K562 (cell line): Measurements from ENCODE around the gene TMEM266. TPM values are rescaled to one million over a fixed set of nuclear protein-coding genes. Genes with fewer than 3 reads are reported as not detected.

Experiments used
- ATAC-seq: fragments of 200-7000 bp; cut with Tn5 transposase; 3 replicates; pipeline ENCODE4 v1.9.1; 2020; ENCODE audit warnings: moderate library complexity
- BruUV-seq: library from RNA; stranded (reverse); fragments of 400-500 nt; replicated peaks from 2 replicates; lab custom pipeline; 2021; lab: Mats Ljungman, UMichigan
- CTCF ChIA-PET: fragments of 300-600 bp; formaldehyde crosslinking; extraction: SDS; loops from one replicate; lab custom pipeline; 2021; ENCODE audit warnings: low intra/inter-chr PET ratio; lab: Yijun Ruan, JAX
- POLR2A ChIA-PET: fragments of 300-600, 350-650 bp; sonication (Branson Sonifier 250); formaldehyde crosslinking; extraction: SDS; loops from one replicate; lab custom pipeline; 2021; ENCODE audit warnings: antibody characterized with exemption, inconsistent platforms; lab: Yijun Ruan, JAX
- DNase-seq, 4 experiments: peaks; one replicate each; pipeline versions ENCODE4 v3.0.0 to v3.0.0-alpha.2; 2011 to 2018; ENCODE audit warnings: low spot score in 3 of 4, mixed read lengths in 3 of 4; ENCODE audit errors: extremely low read depth in 1 of 4
- FAIRE-seq: peaks from 2 replicates; lab custom pipeline; 2011; peaks lifted over from hg19 to GRCh38; lab: Jason Lieb, UNC
- H2AFZ ChIP-seq: 2 replicates; pipeline ENCODE4 v1.6.0; 2011; ENCODE audit warnings: low read depth, low read length, control low read depth, inconsistent platforms
- H3K27ac ChIP-seq: fragments of 200-600 bp; 3 replicates; pipeline ENCODE4 v1.8.0; 2011; ENCODE audit warnings: low read depth, mild to moderate bottlenecking, control low read depth, inconsistent platforms, low read length, moderate library complexity, mixed read lengths; ENCODE audit errors: extremely low read depth
- H3K27me3 ChIP-seq, 2 experiments: fragments of 300-600 bp in 1 of 2; 2 replicates in 1 of 2; 3 replicates in 1 of 2; pipeline versions ENCODE4 v1.6.0 to v1.8.0; 2011; ENCODE audit warnings: inconsistent platforms in 2 of 2, low read length in 2 of 2, mild to moderate bottlenecking in 1 of 2, mixed read lengths in 1 of 2, moderate library complexity in 1 of 2; ENCODE audit not compliant: control insufficient read depth in 2 of 2, insufficient read depth in 2 of 2
- H3K36me3 ChIP-seq: fragments of 300-600 bp; 3 replicates; pipeline ENCODE4 v1.8.0; 2011; ENCODE audit warnings: mild to moderate bottlenecking, low read length, inconsistent platforms; ENCODE audit not compliant: control insufficient read depth, insufficient read depth
- H3K4me1 ChIP-seq, 2 experiments: fragments of 200-600 bp in 1 of 2; replicated peaks in 1 of 2; 2 replicates in 1 of 2; 3 replicates in 1 of 2; pipeline versions ENCODE4 v1.5.1 to v1.8.0; 2011; ENCODE audit warnings: inconsistent platforms in 2 of 2, low read length in 2 of 2, mild to moderate bottlenecking in 1 of 2, mixed read lengths in 1 of 2, moderate library complexity in 1 of 2; ENCODE audit not compliant: control insufficient read depth in 2 of 2, insufficient read depth in 2 of 2
- H3K4me2 ChIP-seq: 2 replicates; pipeline ENCODE4 v1.6.1; 2011; ENCODE audit warnings: low read length, control low read depth, inconsistent platforms, mixed read lengths; ENCODE audit not compliant: insufficient read depth
- H3K4me3 ChIP-seq: fragments of 200-600 bp; sonication (generic), shearing (Covaris generic); 2 replicates; pipeline ENCODE4 v1.5.1; 2016; ENCODE audit warnings: control low read depth, inconsistent platforms
- H3K79me2 ChIP-seq: fragments of 200-600 bp; 3 replicates; pipeline ENCODE4 v1.8.0; 2011; ENCODE audit warnings: low read length, inconsistent platforms; ENCODE audit not compliant: control insufficient read depth, insufficient read depth
- H3K9ac ChIP-seq, 2 experiments: 2 replicates each; pipeline versions ENCODE4 v1.6.0 to v1.6.1; 2011; ENCODE audit warnings: low read depth in 2 of 2, low read length in 2 of 2, control low read depth in 1 of 2, inconsistent platforms in 1 of 2, mild to moderate bottlenecking in 1 of 2, mixed read lengths in 1 of 2; ENCODE audit not compliant: insufficient read depth in 1 of 2
- H3K9me1 ChIP-seq: one replicate; pipeline ENCODE4 v1.6.0; 2011; ENCODE audit warnings: inconsistent platforms, mild to moderate bottlenecking, low read length, moderate library complexity; ENCODE audit not compliant: control insufficient read depth, insufficient read depth
- H3K9me3 ChIP-seq: replicated peaks from 2 replicates; pipeline ENCODE4 v1.5.1; 2011; ENCODE audit warnings: low read depth, low read length, inconsistent platforms; ENCODE audit not compliant: control insufficient read depth, insufficient read depth
- H4K20me1 ChIP-seq: replicated peaks from 2 replicates; pipeline ENCODE4 v1.6.1; 2011; ENCODE audit warnings: low read length, inconsistent platforms, mixed read lengths; ENCODE audit not compliant: control insufficient read depth, insufficient read depth
- CBX3 ChIP-seq, 2 experiments: IDR thresholded peaks; 1 replicate in 1 of 2; 2 replicates in 1 of 2; pipeline ENCODE4 v1.6.1; 2012; ENCODE audit warnings: inconsistent platforms in 2 of 2, low read length in 2 of 2, borderline replicate concordance in 1 of 2, control low read depth in 1 of 2
- CEBPZ ChIP-seq: fragments of 150-350 bp; IDR thresholded peaks from 2 replicates; pipeline ENCODE4 v1.6.1; 2014; ENCODE audit warnings: low read depth, mild to moderate bottlenecking, low read length, borderline replicate concordance
- MEF2A ChIP-seq: IDR thresholded peaks from 2 replicates; pipeline ENCODE4 v1.6.1; 2011; ENCODE audit warnings: low read depth, mild to moderate bottlenecking, low read length, moderate library complexity; ENCODE audit not compliant: control insufficient read depth
- NFIX ChIP-seq: fragments of 250-450 bp; sonication (Bioruptor Pico); IDR thresholded peaks from 2 replicates; pipeline ENCODE4 v1.4.0; 2020; ENCODE audit warnings: low read depth, mild to moderate bottlenecking, moderate library complexity
- RUNX1 ChIP-seq: sonication (generic); IDR thresholded peaks from 2 replicates; pipeline ENCODE4 v1.6.1; 2016; ENCODE audit warnings: antibody characterized with exemption, low read depth
- SIN3A ChIP-seq, 2 experiments: fragments of 150-350 bp in 1 of 2; IDR thresholded peaks; 2 replicates each; pipeline ENCODE4 v1.6.1; 2011 to 2016; ENCODE audit warnings: borderline replicate concordance in 2 of 2, low read depth in 2 of 2, low read length in 2 of 2, mild to moderate bottlenecking in 2 of 2, moderate library complexity in 2 of 2; ENCODE audit not compliant: control insufficient read depth in 1 of 2
- TFAM ChIP-seq: fragments of 250-450 bp; sonication (Bioruptor Pico); conservative IDR thresholded peaks from 2 replicates; pipeline ENCODE4 v1.5.0; 2021; ENCODE audit warnings: mild to moderate bottlenecking, moderate library complexity
- ZNF134 ChIP-seq: fragments of 250-450 bp; sonication (Bioruptor Pico); conservative IDR thresholded peaks from 2 replicates; pipeline ENCODE4 v1.4.0; 2020
- ZNF146 ChIP-seq: IDR thresholded peaks from one replicate; pipeline ENCODE4 v1.6.1; 2018; ENCODE audit warnings: missing compliant biosample characterization; ENCODE audit not compliant: unreplicated experiment
- WGBS: fragments of 100-300 bp; shearing (Covaris generic); methylation state at CpG from one replicate; pipeline ENCODE4 v1.1.6; 2016; ENCODE audit warnings: low coverage, mixed read lengths; ENCODE audit not compliant: insufficient coverage; ENCODE audit errors: missing lambda C conversion rate; 5-methylcytosine and 5-hydroxymethylcytosine counted together
- in situ Hi-C: fragments of 300-500 bp; cut with MboI; formaldehyde crosslinking; loops from 4 replicates; pipeline ENCODE4 v1.15.0; 2018; ENCODE audit warnings: inconsistent platforms, mixed read lengths
- intact Hi-C: fragments of 100-400 bp; cut with micrococcal nuclease; formaldehyde crosslinking; loops from 2 replicates; pipeline ENCODE4 v1.14.2; 2022
- polyA plus RNA-seq, 8 experiments: library from polyadenylated mRNA; depleted of rRNA in 4 of 8; stranded (reverse) in 5 of 8; unstranded in 3 of 8; fragments of >200 nt; fragmentation: Nextera tagmentation in 2 of 8; fragmentation: Illumina TruSeq in 1 of 8; extraction: Ambion mirVana in 2 of 8; extraction: Trizol in 1 of 8; gene quantifications; 2 replicates each; pipeline versions ENCODE4 v1.2.1 to v1.2.3, GENCODE V29; 2011 to 2014; ENCODE audit warnings: inconsistent platforms in 1 of 8, missing spikeins in 1 of 8
- total RNA-seq, 7 experiments: library from RNA; depleted of rRNA in 6 of 7; stranded (reverse); fragments of >200 nt in 6 of 7; fragmentation: Illumina TruSeq in 2 of 7; extraction: Trizol in 2 of 7; gene quantifications; 2 replicates each; pipeline versions ENCODE4 v1.2.1 to v1.2.3, GENCODE V29; 2011 to 2021; ENCODE audit warnings: low replicate concordance in 1 of 7
- TF ChIP-seq, protein P1 (sequence below): fragments of 450-650 bp; conservative IDR thresholded peaks from 2 replicates; pipeline ENCODE4 v1.6.1; 2016; ENCODE audit warnings: missing genetic modification characterization, low read depth, mild to moderate bottlenecking, missing compliant biosample characterization, moderate library complexity

Gene TMEM266
- total and polyA plus RNA-seq, 9 of the 15 experiments (the other 6 are each of a cell fraction or from before 2014, with no cell fraction given): not detected

GRCh38 chr15:76034111-76034510, 25.7 kb upstream of the TMEM266 start:
- no TSS peak for BruUV-seq
- WGBS: 0% methylated on average over 2 of the region's 2 CpGs
- POLR2A ChIA-PET: interaction anchor here (0.7 to 1.2 kb wide), 2 partner anchors 16 to 68 kb away, joined by 3 read pairs; no protein-coding TSS in a partner anchor

More at GRCh38 chr15:76034111-76034510, 25.7 kb upstream of the TMEM266 start:
- Histone ChIP-seq H3K9me1 (no peaks in the 10 kb centered on the region), H3K9me3 (no peaks in the 10 kb centered on the region; the same call in 1 of the 2 replicates), H3K9ac (no peak overlapping the region), H3K4me2 (no peak overlapping the region), H3K4me3 (no peak overlapping the region), H3K79me2 (no peaks in the 10 kb centered on the region), H3K27me3 (peaks cover 2 to 8% of the 10 kb centered on the region in 2 experiments; a peak in 2 of 5 replicates), H3K36me3 (no peaks in the 10 kb centered on the region), H4K20me1 (no peaks in the 10 kb centered on the region), H3K27ac (no peak overlapping the region), H2AFZ (no peak overlapping the region), H3K4me1 (no peaks in the 10 kb centered on the region)
- ATAC-seq (no peak), DNase-seq (no peak), FAIRE-seq (no peak)
- intact Hi-C loops: no loop called here
- CTCF ChIA-PET: no interaction called here
- TF ChIP-seq ZNF146 (CRISPR knock-in tag): no peak
- TF ChIP-seq CEBPZ: no peak
- TF ChIP-seq ZNF134 (CRISPR knock-in tag): no peak
- TF ChIP-seq RUNX1: no peak
- no peak for TF ChIP-seq CBX3 (IDR thresholded peaks at IDR 0.05; ENCODE audit: borderline replicate concordance in 1 of 2, low read length in 2 of 2)
- TF ChIP-seq, protein P1, sequence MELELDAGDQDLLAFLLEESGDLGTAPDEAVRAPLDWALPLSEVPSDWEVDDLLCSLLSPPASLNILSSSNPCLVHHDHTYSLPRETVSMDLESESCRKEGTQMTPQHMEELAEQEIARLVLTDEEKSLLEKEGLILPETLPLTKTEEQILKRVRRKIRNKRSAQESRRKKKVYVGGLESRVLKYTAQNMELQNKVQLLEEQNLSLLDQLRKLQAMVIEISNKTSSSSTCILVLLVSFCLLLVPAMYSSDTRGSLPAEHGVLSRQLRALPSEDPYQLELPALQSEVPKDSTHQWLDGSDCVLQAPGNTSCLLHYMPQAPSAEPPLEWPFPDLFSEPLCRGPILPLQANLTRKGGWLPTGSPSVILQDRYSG (tag): no peak
- no peak for TF ChIP-seq TFAM (CRISPR knock-in tag)
- no peak for TF ChIP-seq MEF2A
- TF ChIP-seq NFIX: no peak
- no peak for TF ChIP-seq SIN3A (IDR thresholded peaks at IDR 0.05; ENCODE audit: borderline replicate concordance in 2 of 2, control insufficient read depth in 1 of 2, low read depth in 2 of 2, low read length in 2 of 2)
- in situ Hi-C loops: no loop called here
